ENCODE data around the gene POU2F2. TPM values are rescaled to one million over a fixed set of nuclear protein-coding genes. Genes with fewer than 3 reads are reported as not detected.

Gene POU2F2
- total and polyA plus RNA-seq, 2 donors (not counting 3 experiments of a cell fraction or from before 2014, with no cell fraction given): 4.0 to 4.1 TPM

DNA sequence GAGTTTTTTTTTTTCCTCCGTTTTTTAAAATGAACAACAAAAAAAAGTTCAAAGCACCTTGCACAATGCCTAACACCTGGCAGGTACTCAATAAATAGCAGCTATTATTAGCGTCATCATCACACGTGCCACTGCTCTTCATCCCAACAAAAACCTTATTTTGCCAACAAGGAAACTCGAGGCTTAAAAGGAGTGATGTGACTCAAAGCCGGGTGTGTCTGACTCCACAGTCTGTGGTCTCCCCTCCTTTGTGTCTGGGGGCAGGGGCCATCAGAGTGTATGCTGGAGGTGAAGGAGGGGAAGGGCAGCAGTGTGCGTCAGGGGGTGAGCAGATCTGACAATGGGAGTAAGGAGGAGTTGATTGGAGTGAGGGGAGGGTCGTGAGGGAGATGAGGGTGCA, 34.1 kb upstream of the POU2F2 start:
- Histone ChIP-seq H3K9me1 (replicated peaks; ENCODE audit: control insufficient read depth, extremely low read depth, insufficient read depth, low read length) (no peaks in the 10 kb centered on the region), H2AFZ (ENCODE audit: low read depth, low read length) (no peak overlapping the region), H3K27ac (ENCODE audit: insufficient read depth, low read depth, low read length) (no peak overlapping the region), H3K4me2 (ENCODE audit: insufficient read depth, low read length) (no peak overlapping the region), H3K79me2 (ENCODE audit: control insufficient read depth, insufficient read depth, low read length) (no peaks in the 10 kb centered on the region), H4K20me1 (replicated peaks; ENCODE audit: control insufficient read depth, extremely low read depth, insufficient read depth, low read length) (no peaks in the 10 kb centered on the region), H3K4me1 (ENCODE audit: control insufficient read depth, extremely low read depth, insufficient read depth, low read length) (no peaks in the 10 kb centered on the region), H3K9ac (replicated peaks; ENCODE audit: extremely low read depth, insufficient read depth, low read length) (no peak overlapping the region), H3K27me3 (ENCODE audit: control insufficient read depth in 2 of 2, insufficient read depth in 2 of 2, low read length in 2 of 2) (peaks cover 2 to 9% of the 10 kb centered on the region in 2 experiments), H3K4me3 (replicated peaks in 1 of 3; ENCODE audit: insufficient read depth in 1 of 3, low read depth in 1 of 3, low read length in 3 of 3) (no peak overlapping the region), H3K36me3 (ENCODE audit: control insufficient read depth in 2 of 2, extremely low read depth in 1 of 2, insufficient read depth in 2 of 2, low read length in 2 of 2) (no peaks in the 10 kb centered on the region), H3K9me3 (replicated peaks; ENCODE audit: control insufficient read depth, insufficient read depth, low read length) (no peaks in the 10 kb centered on the region)
- ChIA-PET POLR2A (no interaction called here), CTCF (interaction anchor here (0.9 to 3.7 kb wide), 3 partner anchors 10 to 25 kb away, joined by 3 to 19 read pairs (median 8); no protein-coding TSS in a partner anchor)
- dilution Hi-C loops (cut with MboI; ENCODE audit: extremely low pct_ligation_motif_present, low sequenced_read_pairs) (no loop called here), intact Hi-C loops (cut with micrococcal nuclease) (no loop called here)
- DNase-seq (ENCODE audit: low read depth, low spot score) (no peak), FAIRE-seq (no peak)
- BruUV-seq (replicated peaks): no TSS peak
- no peak for TF ChIP-seq EZH2 (IDR thresholded peaks at IDR 0.05; ENCODE audit: borderline replicate concordance, low read depth, low read length, severe bottlenecking)
- TF ChIP-seq FOS (IDR thresholded peaks at IDR 0.05; ENCODE audit: borderline replicate concordance, insufficient read depth, low read length): no peak
- TF ChIP-seq, protein P1, sequence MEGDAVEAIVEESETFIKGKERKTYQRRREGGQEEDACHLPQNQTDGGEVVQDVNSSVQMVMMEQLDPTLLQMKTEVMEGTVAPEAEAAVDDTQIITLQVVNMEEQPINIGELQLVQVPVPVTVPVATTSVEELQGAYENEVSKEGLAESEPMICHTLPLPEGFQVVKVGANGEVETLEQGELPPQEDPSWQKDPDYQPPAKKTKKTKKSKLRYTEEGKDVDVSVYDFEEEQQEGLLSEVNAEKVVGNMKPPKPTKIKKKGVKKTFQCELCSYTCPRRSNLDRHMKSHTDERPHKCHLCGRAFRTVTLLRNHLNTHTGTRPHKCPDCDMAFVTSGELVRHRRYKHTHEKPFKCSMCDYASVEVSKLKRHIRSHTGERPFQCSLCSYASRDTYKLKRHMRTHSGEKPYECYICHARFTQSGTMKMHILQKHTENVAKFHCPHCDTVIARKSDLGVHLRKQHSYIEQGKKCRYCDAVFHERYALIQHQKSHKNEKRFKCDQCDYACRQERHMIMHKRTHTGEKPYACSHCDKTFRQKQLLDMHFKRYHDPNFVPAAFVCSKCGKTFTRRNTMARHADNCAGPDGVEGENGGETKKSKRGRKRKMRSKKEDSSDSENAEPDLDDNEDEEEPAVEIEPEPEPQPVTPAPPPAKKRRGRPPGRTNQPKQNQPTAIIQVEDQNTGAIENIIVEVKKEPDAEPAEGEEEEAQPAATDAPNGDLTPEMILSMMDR (IDR thresholded peaks at IDR 0.05; ENCODE audit: extremely low read depth in 1 of 2, insufficient read depth in 1 of 2, low read depth in 1 of 2, low read length in 2 of 2): no peak
- TF ChIP-seq, protein P2, sequence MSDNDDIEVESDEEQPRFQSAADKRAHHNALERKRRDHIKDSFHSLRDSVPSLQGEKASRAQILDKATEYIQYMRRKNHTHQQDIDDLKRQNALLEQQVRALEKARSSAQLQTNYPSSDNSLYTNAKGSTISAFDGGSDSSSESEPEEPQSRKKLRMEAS (IDR thresholded peaks at IDR 0.05; ENCODE audit: insufficient read depth, insufficient read length): no peak
- TF ChIP-seq MYC (IDR thresholded peaks at IDR 0.05; ENCODE audit: low read depth, low read length): no peak
- no peak for TF ChIP-seq GATA2 (IDR thresholded peaks at IDR 0.05; ENCODE audit: insufficient read depth, insufficient read length, low read depth, low read length)
- TF ChIP-seq POLR2AphosphoS5 (IDR thresholded peaks at IDR 0.05; ENCODE audit: insufficient read depth, low read depth, low read length): no peak
- TF ChIP-seq JUN (IDR thresholded peaks at IDR 0.05; ENCODE audit: borderline replicate concordance, insufficient read depth, insufficient read length, low read depth): no peak
